NK-92 (cell line): Measurements from ENCODE around the gene NXPH2.
"Not testable (repeated sequence)": the region's sequence is repeated elsewhere in the genome, so short reads cannot be mapped to it uniquely, and the experiment has no call there.

ENCODE experiments used
- DNase-seq: peaks from one replicate; lab custom pipeline; 2025; ENCODE audit not compliant: unreplicated experiment; lab: John Stamatoyannopoulos, UW

The NXPH2 gene

GRCh38 chr2:138757384-138757783 is 22.8 kb downstream of the NXPH2 start:
- no peak for DNase-seq

DNA sequence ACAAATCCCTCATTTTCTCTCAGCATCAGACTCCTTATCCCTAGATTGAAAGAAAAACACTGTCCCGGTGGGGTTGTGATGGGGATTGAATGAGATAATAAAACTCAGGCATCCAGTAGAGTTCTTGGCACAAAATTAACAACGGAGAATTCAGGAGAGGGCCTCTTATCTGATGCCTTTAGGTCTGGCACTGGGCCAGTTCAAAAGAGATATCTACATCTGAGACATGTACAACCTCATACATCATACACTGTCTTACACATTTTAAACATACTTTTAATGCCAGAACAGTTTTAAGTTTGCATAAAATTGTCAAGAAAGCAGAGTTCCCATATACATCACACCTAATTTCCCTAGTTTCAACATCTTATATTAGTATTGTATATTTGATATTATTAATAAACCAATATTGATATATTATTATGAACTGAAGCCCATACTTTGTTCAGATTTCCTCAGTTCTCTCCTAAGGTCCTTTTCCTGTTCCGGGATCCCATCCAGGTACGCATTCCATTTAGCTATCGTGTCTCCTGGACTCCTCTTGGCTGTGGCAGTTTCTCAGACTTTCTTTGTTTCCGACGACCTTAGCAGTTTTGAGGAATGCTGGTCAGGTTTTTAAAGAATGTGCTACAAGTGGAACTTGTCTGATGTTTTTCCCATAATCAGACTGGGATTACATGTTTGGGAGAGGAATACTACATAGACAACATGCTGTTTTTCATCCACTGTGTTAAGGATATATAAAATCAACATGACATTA is 27.8 kb downstream of the NXPH2 start:
- DNase-seq = no peak

DNA sequence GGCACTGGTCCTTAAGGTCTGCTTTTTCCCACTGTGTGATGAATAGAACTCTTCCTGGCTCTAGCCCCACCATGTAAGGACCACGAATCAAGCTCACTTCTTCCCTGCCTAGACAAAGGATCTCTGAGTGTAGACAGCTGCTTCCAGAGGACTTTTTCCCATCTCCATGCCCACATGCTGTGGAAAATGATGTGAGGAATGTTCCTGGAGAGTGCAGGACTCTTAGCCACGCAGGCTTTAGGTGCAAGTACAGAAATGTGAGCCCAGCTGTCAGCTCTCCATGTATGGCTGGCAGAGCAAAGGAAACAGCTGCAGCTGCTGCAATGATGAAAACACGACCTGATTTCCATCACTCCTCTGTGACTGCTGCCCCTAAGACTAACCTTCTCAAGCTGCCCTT is 35.5 kb downstream of the NXPH2 start:
- no peak for DNase-seq

DNA sequence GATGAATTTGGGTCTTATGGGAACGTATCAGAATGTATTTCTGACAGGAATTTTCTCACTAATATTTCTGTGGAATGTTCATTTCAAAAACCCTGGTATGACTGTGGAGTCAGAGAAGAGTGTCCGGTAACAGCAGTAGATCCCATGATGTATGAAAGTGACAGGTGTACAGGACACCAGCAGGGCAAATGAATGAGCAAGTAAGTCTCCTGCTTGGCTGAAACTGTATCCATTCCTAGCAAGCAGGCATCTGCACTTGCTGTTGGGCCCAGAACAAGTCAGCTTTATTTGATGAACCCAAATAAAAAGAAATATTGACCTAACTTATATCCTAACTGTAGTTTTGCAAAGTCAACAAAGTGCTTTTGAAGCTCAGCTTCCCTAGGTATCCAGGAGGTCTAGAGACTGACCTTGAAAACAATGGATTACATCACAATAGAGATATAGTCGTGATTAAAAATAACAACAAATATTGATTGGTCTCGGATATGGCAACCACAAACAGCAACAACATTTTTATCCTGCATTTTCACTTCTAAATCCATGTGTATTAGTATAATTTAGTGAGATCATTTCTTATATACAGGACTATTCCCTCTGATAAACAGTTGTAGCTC is 37.6 kb downstream of the NXPH2 start:
- no peak for DNase-seq

GRCh38 chr2:138741851-138742250 is 38.3 kb downstream of the NXPH2 start:
- DNase-seq = no peak

GRCh38 chr2:138737009-138737554 is 43.1 kb downstream of the NXPH2 start:
- not testable (repeated sequence) for DNase-seq

- DNase-seq = no peak
Observed at GRCh38 chr2:138732651-138733050, 47.5 kb downstream of the NXPH2 start.

GRCh38 chr2:138730497-138731030 is 49.6 kb downstream of the NXPH2 start:
- DNase-seq = no peak

GRCh38 chr2:138727956-138728355 is 52.2 kb downstream of the NXPH2 start:
- no peak for DNase-seq

DNA sequence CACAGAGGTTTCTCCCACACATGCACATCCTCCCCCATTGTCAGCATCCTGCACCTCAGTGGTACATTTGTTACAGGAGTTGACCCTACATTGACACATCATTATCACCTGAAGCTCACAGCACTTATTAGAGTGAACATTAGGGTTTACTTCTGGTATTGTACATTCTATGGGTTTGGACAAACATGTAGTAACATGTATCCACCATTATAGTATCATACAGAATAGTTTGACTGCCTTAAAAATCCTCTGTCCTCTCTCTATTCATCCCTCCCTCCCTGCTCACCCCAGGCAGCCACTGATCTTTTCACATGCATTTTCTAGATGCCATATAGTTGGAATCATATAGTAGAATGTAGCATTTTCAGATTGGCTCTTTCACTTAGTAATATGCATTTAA is 53.5 kb downstream of the NXPH2 start:
- no peak for DNase-seq

DNA sequence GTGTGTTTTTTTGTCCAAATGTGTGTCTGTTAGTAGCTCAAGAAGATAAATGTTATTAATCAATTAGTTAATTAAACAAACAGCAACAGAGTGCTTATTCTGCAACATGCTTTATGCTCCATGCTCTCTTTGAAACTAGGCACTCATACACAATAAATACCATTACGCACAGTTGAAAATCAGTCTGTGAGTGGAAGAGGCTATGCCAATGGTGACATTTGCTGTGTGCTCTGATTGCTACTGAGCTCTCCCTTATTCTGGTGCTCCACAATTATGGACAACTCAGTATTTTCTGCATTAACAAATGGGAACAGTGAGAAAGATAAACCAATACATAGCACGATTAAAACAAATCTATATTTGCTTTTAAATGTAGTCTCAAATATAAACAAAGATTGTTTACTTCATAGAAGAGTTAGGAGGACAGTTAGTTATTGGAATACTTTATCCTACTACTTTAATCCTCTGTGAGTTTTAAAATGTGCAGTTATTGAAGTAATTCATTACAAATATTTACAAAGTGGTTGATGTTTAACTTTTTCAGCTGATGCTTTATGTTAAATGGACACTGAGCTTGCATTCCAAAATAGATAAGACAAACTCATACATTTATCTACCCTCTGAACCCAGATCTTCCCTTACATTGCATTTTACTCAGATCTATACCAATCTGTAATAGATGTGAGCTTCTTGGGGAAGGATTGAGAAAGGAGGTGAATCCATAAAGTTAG is 55.3 kb downstream of the NXPH2 start:
- DNase-seq = no peak

DNA sequence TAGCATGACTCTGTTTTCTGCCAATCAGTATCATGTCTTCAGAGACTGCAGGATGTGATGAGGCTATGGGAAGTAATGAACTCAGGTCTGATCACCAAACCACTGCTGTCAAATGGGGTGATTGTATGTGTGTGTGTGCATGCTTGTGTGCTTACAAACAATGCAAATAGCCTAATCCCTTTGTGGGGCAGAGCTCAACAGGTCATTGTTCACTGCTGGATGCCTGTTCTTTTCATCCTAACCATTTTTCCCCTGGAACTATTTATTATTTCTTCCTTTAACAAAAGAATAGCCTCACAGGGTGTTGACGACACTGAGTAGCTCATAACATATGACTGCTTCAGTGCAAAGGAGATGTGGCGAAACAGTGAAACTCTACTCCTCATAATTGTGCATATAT is 55.9 kb downstream of the NXPH2 start:
- no peak for DNase-seq

- no peak for DNase-seq
Observed at GRCh38 chr2:138723196-138723987, 56.8 kb downstream of the NXPH2 start.

DNA sequence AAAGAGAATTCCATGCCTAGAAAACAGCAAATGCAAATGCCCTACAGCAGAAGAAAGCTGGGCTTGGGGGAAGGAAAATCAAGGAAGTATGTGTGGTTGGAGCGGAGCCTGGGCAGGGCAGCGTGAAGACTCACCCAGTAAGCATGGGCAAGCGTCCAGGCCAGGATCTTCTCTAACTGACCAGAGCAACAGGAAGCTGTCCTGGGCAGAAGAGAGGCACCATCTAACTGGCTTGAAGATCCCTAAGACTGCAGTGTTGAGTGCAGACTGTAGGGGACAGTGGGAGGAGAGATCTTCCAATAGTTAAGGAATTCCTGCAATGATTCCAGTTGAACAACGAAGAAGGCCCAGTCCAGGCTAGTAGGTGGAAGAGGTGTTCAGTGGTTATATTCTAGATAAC is 57.9 kb downstream of the NXPH2 start:
- DNase-seq = no peak

DNA sequence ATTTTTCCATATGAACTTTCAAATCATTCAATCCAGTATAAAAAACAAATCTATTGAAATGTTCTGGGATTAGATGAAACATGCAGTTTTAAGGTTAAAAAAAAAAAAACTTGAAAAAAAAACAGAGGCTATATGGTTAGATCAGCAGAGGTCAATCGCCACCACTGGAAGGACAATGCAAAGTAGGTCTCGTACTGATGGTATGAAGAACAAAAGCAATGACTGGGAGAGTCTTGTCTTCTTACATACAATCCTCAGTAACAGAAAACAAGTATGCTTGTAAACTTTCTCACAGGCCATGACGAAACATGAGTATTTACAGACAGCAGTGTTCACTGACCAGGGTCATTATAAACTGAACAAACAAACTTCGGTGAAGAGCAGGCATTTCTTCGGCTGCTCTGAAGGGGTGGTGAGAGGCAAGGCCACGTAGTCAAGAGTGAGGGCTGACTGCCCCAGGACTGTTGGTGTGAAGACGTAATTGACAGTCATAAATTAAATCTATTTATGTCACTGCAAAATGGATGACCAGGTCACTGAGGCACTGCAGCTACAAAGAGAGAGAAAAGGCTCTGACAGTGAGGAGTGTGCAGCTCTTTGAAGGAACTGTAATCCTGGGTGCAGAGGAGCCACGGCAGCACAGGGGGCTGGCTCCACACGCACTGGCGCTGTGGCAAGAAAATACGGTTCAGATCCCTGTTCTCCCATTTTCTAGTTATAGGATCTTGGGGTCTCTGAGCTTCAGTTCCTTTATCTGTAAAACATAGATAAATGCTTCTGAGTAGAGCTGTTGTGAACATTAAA is 60.0 kb downstream of the NXPH2 start:
- no peak for DNase-seq

DNA sequence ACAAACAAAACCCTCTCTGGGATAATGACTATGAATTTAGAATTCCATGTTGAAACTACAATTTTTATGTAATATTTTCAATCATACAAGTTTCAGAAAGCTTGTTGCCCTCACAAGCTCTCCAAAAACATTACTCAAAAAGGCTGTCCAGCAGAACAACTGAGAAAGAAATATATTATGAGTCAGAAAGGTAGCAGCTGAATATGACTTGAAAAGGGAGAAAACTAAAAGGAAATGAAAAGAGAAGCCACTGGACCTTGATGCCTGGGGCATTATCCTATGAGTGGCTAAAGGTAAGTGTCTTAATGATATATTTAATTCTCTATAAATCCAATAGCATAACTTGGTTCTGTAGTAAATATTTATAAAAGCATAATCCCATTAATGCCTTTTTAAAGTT is 61.8 kb downstream of the NXPH2 start:
- no peak for DNase-seq

DNA sequence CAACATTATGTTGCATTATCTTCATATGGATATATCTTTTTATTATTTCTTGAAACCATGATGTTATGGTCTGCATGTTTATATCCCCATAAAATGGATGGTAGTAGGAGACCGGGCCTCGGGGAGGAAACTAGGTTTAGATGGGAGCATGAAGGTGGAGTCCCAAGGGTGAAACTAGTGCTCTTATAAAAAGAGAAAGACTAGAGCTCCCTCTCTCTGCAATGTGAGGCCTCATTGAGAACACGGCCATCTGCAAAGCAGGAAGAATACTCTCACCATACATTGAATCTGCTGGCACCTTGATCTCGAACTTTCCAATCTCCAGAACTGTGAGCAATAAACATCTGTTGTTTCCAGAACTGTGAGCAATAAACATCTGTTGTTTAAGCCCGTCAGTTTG is 64.0 kb downstream of the NXPH2 start:
- DNase-seq = no peak

GRCh38 chr2:138713504-138713903 is 66.7 kb downstream of the NXPH2 start:
- no peak for DNase-seq

DNA sequence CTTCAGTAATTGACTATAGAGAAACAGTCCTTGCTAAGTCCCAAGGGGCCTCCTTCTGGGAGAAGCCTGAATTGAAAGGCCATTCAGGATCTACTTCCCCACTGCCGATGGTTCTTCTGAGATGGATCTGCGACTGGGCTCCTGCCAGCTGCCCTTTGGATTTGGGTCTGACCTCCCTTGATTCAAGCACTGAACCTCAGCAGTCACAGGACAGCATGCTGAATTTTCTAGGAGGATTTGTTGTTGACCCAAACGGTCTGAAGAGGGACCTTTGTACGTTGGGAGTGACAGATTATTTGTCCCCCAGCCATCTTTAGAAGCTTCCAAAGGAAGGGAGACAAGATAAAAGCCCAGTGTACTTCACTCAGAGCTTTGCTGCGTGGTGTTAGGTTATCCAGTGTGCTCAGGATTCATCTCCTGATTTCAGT is 67.1 kb downstream of the NXPH2 start:
- DNase-seq = no peak
